Measurements from ENCODE around the gene CHGA. TPM values are rescaled to one million over a fixed set of nuclear protein-coding genes. Genes with fewer than 3 reads are reported as not detected.

CHGA gene
- total RNA-seq, 1 donor from 2014 or later = not detected

DNA sequence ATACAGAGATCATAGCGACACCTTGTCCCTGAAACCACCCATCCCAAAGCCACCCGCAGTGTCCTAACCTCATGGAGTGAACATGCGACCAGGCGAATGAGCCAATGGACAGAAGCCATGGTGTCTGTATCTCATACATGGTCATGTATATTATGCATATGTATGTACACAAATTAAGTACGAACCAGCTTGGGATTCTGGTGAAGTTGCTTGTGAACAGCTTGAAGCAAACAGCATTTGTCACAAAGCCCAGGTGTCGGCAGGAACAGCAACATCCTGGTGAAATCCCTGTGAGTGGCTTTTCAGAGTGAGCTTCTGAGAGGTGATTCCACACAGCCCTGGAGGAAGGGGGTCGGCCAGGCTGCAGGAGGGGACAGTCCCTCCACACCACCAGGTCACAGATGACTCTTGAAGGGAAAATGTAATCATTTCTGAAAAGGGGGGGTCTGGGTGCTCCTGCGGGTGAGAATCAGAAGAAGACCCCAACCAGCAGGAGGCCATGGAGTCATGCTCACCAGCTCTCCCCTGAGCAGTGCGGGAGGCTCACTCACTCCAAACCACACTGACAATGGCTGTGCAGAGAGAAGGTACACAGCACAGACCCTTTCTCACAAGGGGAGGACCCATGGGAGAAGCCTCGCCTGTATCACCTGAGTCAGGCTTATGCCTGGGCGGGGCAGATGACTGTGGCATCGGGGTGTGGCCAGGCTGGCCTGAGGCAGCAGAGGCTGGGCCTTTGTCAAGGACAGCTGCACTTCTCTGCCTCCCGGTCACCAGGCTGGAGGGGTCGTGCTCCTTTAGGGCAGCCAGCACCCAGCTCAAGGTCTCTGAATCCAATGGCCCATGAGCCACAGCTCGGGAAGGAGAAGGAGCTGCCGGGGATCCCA, 14.3 kb downstream of the CHGA start:
- intact Hi-C loops (cut with DNase I) = no loop called here
- TF ChIP-seq, protein P1, sequence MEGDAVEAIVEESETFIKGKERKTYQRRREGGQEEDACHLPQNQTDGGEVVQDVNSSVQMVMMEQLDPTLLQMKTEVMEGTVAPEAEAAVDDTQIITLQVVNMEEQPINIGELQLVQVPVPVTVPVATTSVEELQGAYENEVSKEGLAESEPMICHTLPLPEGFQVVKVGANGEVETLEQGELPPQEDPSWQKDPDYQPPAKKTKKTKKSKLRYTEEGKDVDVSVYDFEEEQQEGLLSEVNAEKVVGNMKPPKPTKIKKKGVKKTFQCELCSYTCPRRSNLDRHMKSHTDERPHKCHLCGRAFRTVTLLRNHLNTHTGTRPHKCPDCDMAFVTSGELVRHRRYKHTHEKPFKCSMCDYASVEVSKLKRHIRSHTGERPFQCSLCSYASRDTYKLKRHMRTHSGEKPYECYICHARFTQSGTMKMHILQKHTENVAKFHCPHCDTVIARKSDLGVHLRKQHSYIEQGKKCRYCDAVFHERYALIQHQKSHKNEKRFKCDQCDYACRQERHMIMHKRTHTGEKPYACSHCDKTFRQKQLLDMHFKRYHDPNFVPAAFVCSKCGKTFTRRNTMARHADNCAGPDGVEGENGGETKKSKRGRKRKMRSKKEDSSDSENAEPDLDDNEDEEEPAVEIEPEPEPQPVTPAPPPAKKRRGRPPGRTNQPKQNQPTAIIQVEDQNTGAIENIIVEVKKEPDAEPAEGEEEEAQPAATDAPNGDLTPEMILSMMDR (IDR thresholded peaks at IDR 0.05) = no peak
- no peak overlapping the region for H3K4me3 ChIP-seq
- H3K36me3 ChIP-seq = peaks cover 9% of the 10 kb centered on the region
- ATAC-seq (no peak), DNase-seq (no peak)
- H3K4me1 ChIP-seq = no peaks in the 10 kb centered on the region
- no peak overlapping the region for H3K27ac ChIP-seq
- H3K27me3 ChIP-seq = no peaks in the 10 kb centered on the region
- no peaks in the 10 kb centered on the region for H3K9me3 ChIP-seq

- ATAC-seq (no peak), DNase-seq (no peak)
- Histone ChIP-seq H3K27me3 (no peaks in the 10 kb centered on the region), H3K4me3 (no peak overlapping the region), H3K4me1 (no peaks in the 10 kb centered on the region), H3K27ac (no peak overlapping the region), H3K36me3 (peaks cover 10% of the 10 kb centered on the region), H3K9me3 (no peaks in the 10 kb centered on the region)
- TF ChIP-seq, protein P1 (IDR thresholded peaks at IDR 0.05) = no peak
- intact Hi-C loops (cut with DNase I) = no loop called here
Observed at GRCh38 chr14:92938235-92938875, 15.4 kb downstream of the CHGA start.

DNA sequence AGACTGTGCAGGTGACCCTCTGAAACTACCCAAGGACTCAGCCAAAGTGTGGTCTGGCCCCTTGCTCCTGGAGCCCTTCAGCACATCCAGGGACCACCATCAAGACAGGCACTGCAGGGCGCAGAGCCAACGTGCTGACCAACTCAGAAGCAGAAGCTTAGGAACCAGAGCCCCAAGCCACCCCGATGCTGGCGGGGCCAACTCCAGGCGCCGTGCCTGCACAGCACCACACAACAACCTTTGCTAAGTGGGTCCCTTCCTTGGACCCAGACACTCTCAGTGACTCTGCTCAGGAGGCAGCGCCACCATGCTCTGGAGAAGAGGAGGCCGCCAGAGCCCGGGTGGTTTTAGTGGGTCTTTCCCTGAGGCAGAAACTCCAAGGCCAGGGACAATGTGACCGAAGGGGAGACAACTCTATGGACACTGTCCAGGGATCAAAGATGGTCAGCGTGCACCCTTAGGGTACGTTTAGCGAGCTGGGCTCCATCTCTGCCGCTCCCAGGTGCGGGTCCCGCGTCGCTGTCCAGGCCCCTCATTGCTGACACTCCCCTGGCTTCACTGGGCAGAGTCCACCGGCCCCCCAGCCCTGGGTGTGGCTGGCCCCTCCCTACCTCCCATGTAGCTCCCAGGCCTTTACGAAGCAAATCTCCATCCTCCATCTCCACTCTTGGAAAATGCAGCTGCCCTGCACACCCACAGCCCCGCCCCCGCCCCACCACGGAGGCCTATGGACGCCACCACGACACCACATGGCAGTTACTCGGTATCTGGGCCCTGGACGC, 16.1 kb downstream of the CHGA start:
- TF ChIP-seq, protein P1 (IDR thresholded peaks at IDR 0.05) = no peak
- Histone ChIP-seq H3K4me3 (no peak overlapping the region), H3K36me3 (peaks cover 10% of the 10 kb centered on the region), H3K9me3 (no peaks in the 10 kb centered on the region), H3K4me1 (no peaks in the 10 kb centered on the region), H3K27me3 (no peaks in the 10 kb centered on the region), H3K27ac (no peak overlapping the region)
- ATAC-seq = no peak
- no peak for DNase-seq
- intact Hi-C loops (cut with DNase I) = no loop called here

DNA sequence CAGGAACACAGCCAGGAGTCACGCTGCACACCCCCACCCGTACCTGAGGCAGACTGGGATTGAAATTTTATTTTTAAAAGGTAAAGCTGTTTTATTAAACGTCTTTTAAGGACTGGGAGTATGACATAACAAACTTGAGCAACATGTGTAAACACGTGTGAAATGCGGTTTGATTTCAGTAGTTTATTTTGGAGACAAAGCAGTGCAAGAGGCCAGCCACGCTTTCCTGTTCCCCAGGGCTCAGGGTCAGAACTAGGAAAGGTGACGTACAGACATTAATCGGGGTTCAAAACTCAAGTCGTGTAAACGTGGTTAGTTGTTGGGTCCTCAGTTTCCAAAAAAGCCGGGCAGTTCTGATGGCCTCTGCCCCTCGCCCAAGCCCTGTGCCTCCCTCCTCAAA, 16.7 kb downstream of the CHGA start:
- intact Hi-C loops (cut with DNase I) = no loop called here
- Histone ChIP-seq H3K9me3 (no peaks in the 10 kb centered on the region), H3K36me3 (peaks cover 10% of the 10 kb centered on the region), H3K4me3 (no peak overlapping the region), H3K4me1 (no peaks in the 10 kb centered on the region), H3K27ac (no peak overlapping the region), H3K27me3 (no peaks in the 10 kb centered on the region)
- ATAC-seq (no peak), DNase-seq (no peak)
- TF ChIP-seq, protein P1 (IDR thresholded peaks at IDR 0.05) = no peak

DNA sequence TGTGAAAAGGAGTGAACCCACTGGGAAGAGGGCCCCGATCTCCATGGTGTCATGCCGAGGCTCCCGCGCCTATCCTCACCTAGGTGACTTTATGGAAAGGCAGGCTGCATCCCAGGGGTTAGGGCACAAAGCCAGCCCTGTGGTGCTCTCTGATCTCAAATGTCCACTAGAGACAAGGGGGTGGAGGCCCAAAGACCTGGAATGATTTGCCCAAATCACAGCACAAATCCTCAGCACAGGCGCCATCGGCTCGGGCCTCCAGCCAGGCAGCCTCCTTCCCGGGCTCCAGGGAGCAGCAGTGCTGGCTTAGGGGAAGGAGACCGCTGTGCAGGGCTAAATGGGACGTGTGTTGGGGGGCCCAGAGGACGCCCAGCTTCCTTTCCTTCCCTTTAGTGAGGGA, 17.6 kb downstream of the CHGA start:
- H3K9me3 ChIP-seq = no peaks in the 10 kb centered on the region
- no peak overlapping the region for H3K27ac ChIP-seq
- intact Hi-C loops (cut with DNase I) = no loop called here
- H3K27me3 ChIP-seq = no peaks in the 10 kb centered on the region
- TF ChIP-seq, protein P1 (IDR thresholded peaks at IDR 0.05) = no peak
- H3K36me3 ChIP-seq = peaks cover 19% of the 10 kb centered on the region
- no peak overlapping the region for H3K4me3 ChIP-seq
- no peaks in the 10 kb centered on the region for H3K4me1 ChIP-seq
- no peak for DNase-seq
- no peak for ATAC-seq
